GM11168 (cell line): ENCODE measurements around the gene PRKAR1B.
"Not testable (repeated sequence)": the region's sequence is repeated elsewhere in the genome, so short reads cannot be mapped to it uniquely, and the experiment has no call there.

Source experiments
- in situ Hi-C: fragments of 300-500 bp; cut with MboI; formaldehyde crosslinking; loops from one replicate; pipeline ENCODE4 v1.12.0; 2022; ENCODE audit warnings: low sequenced_read_pairs; ENCODE audit not compliant: unreplicated experiment

The PRKAR1B gene

GRCh38 chr7:673681-674453 lies 53.2 kb downstream of the PRKAR1B start:
- in situ Hi-C loops: no loop called here

GRCh38 chr7:672891-673290 lies 54.2 kb downstream of the PRKAR1B start:
- in situ Hi-C loops: no loop called here

- in situ Hi-C loops: no loop called here
Measured at GRCh38 chr7:671415-672042, 55.6 kb downstream of the PRKAR1B start.

GRCh38 chr7:670501-671390 lies 56.3 kb downstream of the PRKAR1B start:
- in situ Hi-C loops: no loop called here

GRCh38 chr7:668958-669357 lies 58.1 kb downstream of the PRKAR1B start:
- in situ Hi-C loops: no loop called here

GRCh38 chr7:668139-668931 lies 58.7 kb downstream of the PRKAR1B start:
- in situ Hi-C loops: no loop called here

- in situ Hi-C loops: no loop called here
Measured at GRCh38 chr7:666454-667292, 60.4 kb downstream of the PRKAR1B start.

GRCh38 chr7:665736-666453 lies 61.2 kb downstream of the PRKAR1B start:
- in situ Hi-C loops: no loop called here

GRCh38 chr7:664997-665735 lies 61.9 kb downstream of the PRKAR1B start:
- in situ Hi-C loops: no loop called here

GRCh38 chr7:664402-664775 lies 62.7 kb downstream of the PRKAR1B start:
- in situ Hi-C loops: no loop called here

- in situ Hi-C loops: no loop called here
Measured at GRCh38 chr7:662576-662975, 64.5 kb downstream of the PRKAR1B start.

- in situ Hi-C loops: no loop called here
Measured at GRCh38 chr7:659996-660395, 67.1 kb downstream of the PRKAR1B start.

GRCh38 chr7:659306-659847 lies 67.7 kb downstream of the PRKAR1B start:
- in situ Hi-C loops: no loop called here

- in situ Hi-C loops: no loop called here
Measured at GRCh38 chr7:657565-658119, 69.4 kb downstream of the PRKAR1B start.

GRCh38 chr7:657010-657409 lies 70.1 kb downstream of the PRKAR1B start:
- in situ Hi-C loops: not testable (repeated sequence)

GRCh38 chr7:655758-656157 lies 71.3 kb downstream of the PRKAR1B start:
- in situ Hi-C loops: no loop called here
